Inferior parietal cortex (tissue), 1 donor: ENCODE results near the gene NRXN3.

Experiments
- DNase-seq: peaks from one replicate; pipeline ENCODE4 v3.0.0-alpha.2; 2016; ENCODE audit errors: extremely low spot score

The NRXN3 gene

GRCh38 chr14:79468486-79468885, 1298.3 kb downstream of the NRXN3 start:
- DNase-seq, result no peak

DNA sequence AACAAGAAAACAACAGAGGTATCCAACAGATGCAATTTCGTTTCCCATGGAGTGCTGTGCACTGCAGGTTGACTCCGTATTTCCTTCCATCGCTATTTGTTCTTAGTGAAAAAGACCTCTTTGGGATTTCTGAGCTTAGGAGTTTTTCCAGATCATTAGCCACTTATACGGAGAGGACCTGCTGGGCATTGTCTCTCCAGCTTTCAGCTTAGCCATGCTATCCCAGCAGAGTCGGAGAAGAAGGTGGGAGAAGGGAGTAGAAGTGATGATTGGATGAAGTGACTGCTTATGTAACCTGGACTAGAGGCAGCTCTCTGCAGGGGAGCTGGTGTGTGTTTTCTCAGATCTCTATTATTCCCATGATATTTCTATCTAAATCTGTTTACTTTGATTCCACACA, 1303.5 kb downstream of the NRXN3 start:
- DNase-seq, result no peak

GRCh38 chr14:79475887-79476532, 1305.8 kb downstream of the NRXN3 start:
- DNase-seq, result no peak

DNA sequence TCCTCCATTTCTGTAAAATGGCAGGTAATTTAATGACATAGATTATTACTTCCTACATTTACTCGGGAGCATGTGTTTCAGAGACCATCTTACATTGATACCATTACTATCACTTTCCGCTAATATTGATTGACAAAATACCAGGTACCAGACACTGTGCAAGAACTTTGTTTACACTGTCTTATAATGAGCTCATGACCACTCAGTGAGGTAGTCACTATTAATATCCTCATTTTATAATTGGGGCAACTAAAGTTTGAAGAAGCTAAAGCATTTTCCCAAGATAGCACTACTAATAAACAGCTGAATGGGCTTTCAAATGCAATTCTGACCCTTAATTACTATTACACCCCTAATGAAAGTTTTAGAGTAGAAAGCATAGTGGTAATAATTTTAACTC, 1306.4 kb downstream of the NRXN3 start:
- DNase-seq, result no peak

DNA sequence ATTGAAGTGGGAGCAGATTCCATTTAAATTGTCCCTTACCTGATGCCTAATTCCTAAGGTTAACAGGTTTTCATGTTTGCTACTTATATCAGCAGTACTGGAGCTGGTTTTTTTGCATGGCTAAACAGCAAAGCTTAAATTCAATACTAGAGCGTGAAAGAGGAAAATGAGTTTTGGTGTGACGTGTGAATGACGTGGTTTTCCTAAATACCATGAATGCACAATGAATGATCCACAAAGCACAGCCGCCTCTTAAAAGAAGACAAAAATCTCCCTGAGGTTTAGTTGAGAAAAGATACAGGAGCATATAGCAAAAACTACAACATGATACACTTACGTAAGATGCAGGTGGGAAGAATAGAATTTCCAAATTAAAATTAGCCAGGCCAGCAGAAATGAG, 1310.0 kb downstream of the NRXN3 start:
- no peak for DNase-seq

DNA sequence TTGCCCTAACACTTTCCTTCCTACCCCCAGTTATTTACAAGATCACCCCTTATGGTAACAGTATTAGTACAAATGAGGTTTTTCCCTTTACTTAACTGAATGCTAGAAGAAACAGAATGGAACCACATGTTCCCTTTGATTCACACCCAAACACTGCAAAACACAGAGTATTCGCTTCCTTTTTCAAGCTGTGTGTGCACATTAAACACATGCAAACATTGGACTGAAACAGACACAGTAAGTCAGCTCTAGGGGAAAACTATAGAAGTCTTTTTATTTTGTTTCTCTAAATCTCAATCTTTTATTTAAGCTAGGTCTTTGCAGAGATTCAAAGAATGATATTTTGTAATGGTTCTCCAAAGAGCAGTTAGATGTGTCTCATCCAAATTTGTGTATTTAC, 1312.7 kb downstream of the NRXN3 start:
- no peak for DNase-seq

GRCh38 chr14:79483477-79484388, 1313.6 kb downstream of the NRXN3 start:
- no peak for DNase-seq

DNA sequence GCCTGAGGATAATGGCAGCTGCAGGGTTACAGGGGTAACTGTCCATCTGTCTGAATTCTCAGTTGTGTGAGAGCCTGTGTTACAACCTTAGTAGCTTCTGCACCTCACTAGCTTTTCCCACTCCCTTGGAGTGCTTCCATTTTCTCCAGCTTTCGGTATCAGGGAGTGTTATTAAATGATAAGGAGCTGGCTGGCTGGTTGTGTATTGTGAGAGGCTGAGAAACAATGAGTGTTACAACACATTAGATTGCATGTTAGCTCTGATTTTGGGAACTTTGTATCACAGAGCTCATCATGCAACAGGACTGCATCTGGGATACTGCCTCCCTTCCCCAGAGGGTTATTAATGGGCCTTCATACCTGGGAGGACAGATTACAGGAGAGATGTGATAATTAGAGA, 1317.5 kb downstream of the NRXN3 start:
- no peak for DNase-seq

GRCh38 chr14:79491161-79491560, 1321.0 kb downstream of the NRXN3 start:
- DNase-seq, result no peak

DNA sequence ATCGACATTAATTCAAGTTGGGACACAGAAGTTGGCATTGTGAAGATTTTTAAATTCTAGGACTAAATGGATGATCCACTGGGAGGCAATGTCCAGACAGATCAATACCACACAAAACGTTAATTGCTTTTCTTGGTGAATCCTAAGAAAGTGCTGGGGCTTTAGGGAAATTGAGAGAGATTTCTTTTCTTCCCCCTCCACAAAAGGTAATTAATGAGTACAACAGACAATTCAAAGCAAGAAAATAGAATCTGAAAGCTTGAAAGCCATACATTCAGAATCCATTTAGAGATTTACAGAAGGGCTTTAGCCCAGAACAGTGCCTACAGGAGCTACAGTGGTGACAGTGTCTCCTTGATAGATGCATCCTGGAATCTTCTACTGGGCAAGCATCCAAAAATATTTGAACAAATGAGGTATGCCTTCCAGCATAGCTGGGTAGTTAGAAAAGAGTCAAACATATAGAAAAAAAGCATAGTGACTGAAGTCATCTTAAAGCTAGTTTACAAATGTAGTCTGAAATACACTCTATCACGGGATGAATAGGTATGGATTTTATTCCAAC, 1323.0 kb downstream of the NRXN3 start:
- no peak for DNase-seq

DNA sequence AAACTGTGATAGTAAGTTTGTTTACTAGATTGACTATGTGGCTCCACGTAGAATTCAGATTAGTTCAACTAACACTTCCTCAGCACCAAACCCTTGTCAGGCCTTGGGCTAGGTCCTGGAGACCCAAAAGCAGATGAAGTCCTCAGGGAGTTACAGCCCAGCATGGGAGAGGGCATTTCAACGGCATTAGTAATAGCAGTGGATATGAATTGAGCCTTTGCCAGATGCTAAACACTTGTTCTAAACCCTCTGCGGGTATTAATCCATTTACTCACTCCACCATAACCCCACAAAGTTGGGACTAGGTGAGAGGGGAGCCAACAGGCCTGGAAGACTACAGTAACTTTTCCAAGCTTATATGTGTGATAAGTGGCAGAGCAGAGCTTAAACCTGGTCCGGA, 1326.5 kb downstream of the NRXN3 start:
- no peak for DNase-seq

GRCh38 chr14:79500489-79500888, 1330.3 kb downstream of the NRXN3 start:
- DNase-seq, result no peak

GRCh38 chr14:79502136-79502750, 1332.1 kb downstream of the NRXN3 start:
- DNase-seq, result no peak

DNA sequence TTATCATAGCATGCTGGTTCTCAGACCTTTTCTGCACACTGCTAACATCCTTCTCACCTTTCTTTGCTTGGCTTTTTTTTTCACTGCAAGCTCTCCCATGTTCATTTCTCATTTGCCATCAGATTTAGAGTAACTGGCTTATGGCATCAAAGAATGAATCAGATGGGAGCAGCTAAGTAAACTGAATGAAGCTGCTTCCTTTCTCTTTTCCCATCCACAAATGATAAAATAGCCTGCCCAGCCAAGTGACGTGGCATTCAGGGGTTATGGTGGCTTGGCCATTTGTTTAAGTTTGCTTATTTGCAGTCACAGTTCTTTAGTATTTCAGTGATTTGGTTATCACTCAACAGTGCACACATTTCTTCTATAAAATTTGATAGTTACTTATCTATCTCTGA, 1332.6 kb downstream of the NRXN3 start:
- DNase-seq, result no peak

- DNase-seq, result no peak
Observed at GRCh38 chr14:79510659-79511058, 1340.5 kb downstream of the NRXN3 start.

DNA sequence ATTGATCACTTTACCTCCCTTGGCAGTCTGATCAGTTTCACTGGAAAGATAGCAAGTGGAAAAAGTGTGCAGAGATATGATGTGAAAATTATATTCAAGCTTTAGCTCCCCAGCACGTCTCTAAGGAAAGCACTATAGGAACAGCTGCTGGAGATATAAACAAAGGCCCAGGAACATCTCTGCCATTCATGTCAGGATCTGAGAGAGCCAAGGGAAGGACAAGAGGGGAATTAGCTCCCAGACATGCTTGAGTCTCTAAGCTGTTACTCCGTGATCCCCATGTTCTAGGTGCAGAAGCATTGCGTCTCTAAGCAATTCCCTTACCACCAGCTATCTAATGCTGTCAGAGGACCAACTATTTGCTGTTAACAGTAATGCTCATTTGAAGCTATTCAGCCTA, 1341.0 kb downstream of the NRXN3 start:
- no peak for DNase-seq

DNA sequence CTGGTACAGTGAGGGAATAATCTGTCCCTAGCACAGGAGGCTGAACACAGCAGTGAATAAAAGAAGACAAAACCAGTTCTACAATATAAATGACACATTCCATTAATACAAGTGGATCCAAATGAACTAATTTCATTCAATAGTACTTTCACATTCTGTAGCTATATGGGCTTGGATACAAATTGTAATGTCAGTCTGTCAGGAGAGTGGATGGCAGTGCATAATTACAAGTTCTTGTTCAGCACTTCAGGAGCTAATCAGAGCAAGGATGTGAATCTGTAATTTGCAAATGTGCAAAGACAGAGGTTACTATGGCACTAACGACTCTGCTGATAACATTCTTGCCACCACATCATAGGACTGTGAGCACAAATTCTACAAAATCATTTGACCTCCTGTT, 1343.3 kb downstream of the NRXN3 start:
- no peak for DNase-seq

DNA sequence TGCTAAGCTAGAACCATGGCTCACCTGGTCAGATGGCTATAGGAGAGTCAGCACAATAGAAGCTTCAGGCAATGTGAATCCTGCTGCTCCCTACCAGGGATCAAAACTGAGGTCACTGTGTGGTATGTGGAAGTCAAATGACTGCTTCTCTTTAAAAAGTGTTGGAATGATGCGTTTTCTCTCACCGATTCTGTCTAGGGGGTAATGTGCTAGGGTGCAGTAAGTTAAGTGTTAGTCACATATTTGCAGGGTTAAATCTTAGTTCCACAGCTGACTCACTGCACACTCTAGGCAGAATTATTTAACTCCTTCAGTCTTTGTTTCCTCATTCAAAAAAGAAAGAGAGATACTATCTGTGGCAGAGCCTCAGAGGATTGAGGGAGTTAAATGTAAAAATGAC, 1344.5 kb downstream of the NRXN3 start:
- DNase-seq, result no peak

- DNase-seq, result no peak
Observed at GRCh38 chr14:79515158-79515557, 1345.0 kb downstream of the NRXN3 start.

GRCh38 chr14:79516009-79516408, 1345.8 kb downstream of the NRXN3 start:
- no peak for DNase-seq

GRCh38 chr14:79525416-79525815, 1355.2 kb downstream of the NRXN3 start:
- no peak for DNase-seq

DNA sequence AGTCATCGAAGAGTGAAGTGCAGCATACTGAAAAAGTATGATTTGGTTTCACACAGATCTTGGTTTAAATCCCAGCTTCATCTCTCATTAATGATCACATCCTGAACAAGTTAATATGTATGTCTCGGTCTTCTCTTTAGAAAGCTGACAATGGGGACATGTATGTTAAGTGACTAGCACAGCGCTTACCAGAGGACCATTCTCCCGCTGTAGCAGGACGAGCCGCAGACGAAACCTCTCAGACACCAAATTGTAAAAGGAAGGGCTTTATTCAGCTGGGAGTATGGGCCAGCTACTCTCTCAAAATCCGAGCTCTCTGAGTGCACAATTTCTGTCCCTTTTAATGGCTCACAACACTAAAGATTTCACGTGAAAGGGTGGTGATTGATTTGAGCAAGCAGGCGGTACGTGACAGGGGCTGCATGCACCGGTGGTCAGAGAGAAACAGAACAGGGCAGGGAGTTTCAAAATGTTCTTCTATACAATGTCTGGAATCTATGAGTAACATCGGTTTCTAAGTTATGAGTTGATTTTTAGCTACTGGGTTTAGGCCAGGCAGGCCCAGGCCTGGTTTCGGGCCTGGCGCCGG, 1358.7 kb downstream of the NRXN3 start:
- no peak for DNase-seq
